Endothelial cell of umbilical vein (primary cell): Measurements from ENCODE around the gene ARHGAP10. TPM values are rescaled to one million over a fixed set of nuclear protein-coding genes. Genes with fewer than 3 reads are reported as not detected.
"Not testable (repeated sequence)": the region's sequence is repeated elsewhere in the genome, so short reads cannot be mapped to it uniquely, and the experiment has no call there.

Source experiments
- BruUV-seq: library from RNA; stranded (reverse); fragments of 400-500 nt; replicated peaks from 2 replicates; lab custom pipeline; 2021; lab: Mats Ljungman, UMichigan
- CTCF ChIA-PET: fragments of 300-600, 350-600 bp; sonication (Branson Sonifier 250); formaldehyde crosslinking; loops from one replicate; lab custom pipeline; 2021; ENCODE audit warnings: antibody characterized with exemption, inconsistent platforms; lab: Charles Lee
- POLR2A ChIA-PET: fragments of 300-600, 350-600 bp; sonication (Branson Sonifier 250); formaldehyde crosslinking; loops from one replicate; lab custom pipeline; 2021; ENCODE audit warnings: antibody characterized with exemption, inconsistent platforms; lab: Charles Lee
- DNase-seq: peaks from one replicate; pipeline ENCODE4 v3.0.0-alpha.2; 2011; ENCODE audit warnings: low read depth, low spot score
- FAIRE-seq: peaks from 2 replicates; lab custom pipeline; 2011; peaks lifted over from hg19 to GRCh38; lab: Jason Lieb, UNC
- H2AFZ ChIP-seq: 2 replicates; pipeline ENCODE4 v1.6.0; 2012; ENCODE audit warnings: low read depth, low read length, control low read depth, inconsistent platforms
- H3K27ac ChIP-seq: 2 replicates; pipeline ENCODE4 v1.5.1; 2011; ENCODE audit warnings: low read depth, mild to moderate bottlenecking, control low read depth, low read length, moderate library complexity; ENCODE audit not compliant: insufficient read depth
- H3K27me3 ChIP-seq, 2 experiments: 2 replicates each; pipeline versions ENCODE4 v1.6.0 to v1.6.1; 2011; ENCODE audit warnings: low read length in 2 of 2, mixed read lengths in 1 of 2; ENCODE audit not compliant: control insufficient read depth in 2 of 2, insufficient read depth in 2 of 2
- H3K36me3 ChIP-seq, 2 experiments: 2 replicates in 1 of 2; 3 replicates in 1 of 2; pipeline ENCODE4 v1.5.1; 2011; ENCODE audit warnings: low read length in 2 of 2, mild to moderate bottlenecking in 1 of 2, moderate library complexity in 1 of 2; ENCODE audit not compliant: control insufficient read depth in 2 of 2, insufficient read depth in 2 of 2; ENCODE audit errors: extremely low read depth in 1 of 2
- H3K4me1 ChIP-seq: 3 replicates; pipeline ENCODE4 v1.5.1; 2011; ENCODE audit warnings: mild to moderate bottlenecking, low read length; ENCODE audit not compliant: control insufficient read depth, insufficient read depth; ENCODE audit errors: extremely low read depth
- H3K4me2 ChIP-seq: 2 replicates; pipeline ENCODE4 v1.6.1; 2011; ENCODE audit warnings: low read length, control low read depth, mixed read lengths; ENCODE audit not compliant: insufficient read depth
- H3K4me3 ChIP-seq, 3 experiments: fragments of 200-600 bp in 1 of 3; sonication (generic), shearing (Covaris generic) in 1 of 3; replicated peaks in 1 of 3; 2 replicates each; pipeline ENCODE4 v1.5.1; 2011 to 2016; ENCODE audit warnings: control low read depth in 3 of 3, low read length in 3 of 3, mild to moderate bottlenecking in 2 of 3, inconsistent platforms in 1 of 3, low read depth in 1 of 3, moderate library complexity in 1 of 3; ENCODE audit not compliant: insufficient read depth in 1 of 3
- H3K79me2 ChIP-seq: 2 replicates; pipeline ENCODE4 v1.6.0; 2012; ENCODE audit warnings: low read length, inconsistent platforms; ENCODE audit not compliant: control insufficient read depth, insufficient read depth
- H3K9ac ChIP-seq: replicated peaks from 2 replicates; pipeline ENCODE3; 2011; ENCODE audit warnings: low read length, control low read depth; ENCODE audit not compliant: insufficient read depth; ENCODE audit errors: extremely low read depth
- H3K9me1 ChIP-seq: replicated peaks from 3 replicates; pipeline ENCODE4 v1.6.0; 2011; ENCODE audit warnings: mild to moderate bottlenecking, low read length; ENCODE audit not compliant: control insufficient read depth, insufficient read depth; ENCODE audit errors: extremely low read depth
- H3K9me3 ChIP-seq: replicated peaks from 2 replicates; pipeline ENCODE4 v1.5.1; 2012; ENCODE audit warnings: low read length, inconsistent platforms; ENCODE audit not compliant: control insufficient read depth, insufficient read depth
- H4K20me1 ChIP-seq: replicated peaks from 2 replicates; pipeline ENCODE3; 2011; ENCODE audit warnings: mild to moderate bottlenecking, low read length; ENCODE audit not compliant: control insufficient read depth, insufficient read depth; ENCODE audit errors: extremely low read depth
- EZH2 ChIP-seq: IDR thresholded peaks from 2 replicates; pipeline ENCODE4 v1.6.1; 2012; ENCODE audit warnings: borderline replicate concordance, low read depth, mild to moderate bottlenecking, moderate library complexity, low read length, inconsistent platforms; ENCODE audit not compliant: severe bottlenecking
- FOS ChIP-seq: IDR thresholded peaks from 2 replicates; pipeline ENCODE4 v1.6.1; 2011; ENCODE audit warnings: mild to moderate bottlenecking, low read length, moderate library complexity, borderline replicate concordance; ENCODE audit not compliant: insufficient read depth
- GATA2 ChIP-seq: IDR thresholded peaks from 2 replicates; pipeline ENCODE4 v1.7.0; 2011; ENCODE audit warnings: low read depth, mild to moderate bottlenecking, moderate library complexity, mixed read lengths, low read length; ENCODE audit not compliant: insufficient read length, insufficient read depth
- JUN ChIP-seq: IDR thresholded peaks from 2 replicates; pipeline ENCODE4 v1.6.1; 2011; ENCODE audit warnings: borderline replicate concordance, low read depth; ENCODE audit not compliant: insufficient read length, insufficient read depth
- MYC ChIP-seq: IDR thresholded peaks from one replicate; pipeline ENCODE4 v1.6.1; 2011; ENCODE audit warnings: mild to moderate bottlenecking, low read depth, low read length
- POLR2A ChIP-seq: IDR thresholded peaks from 2 replicates; pipeline ENCODE4 v1.6.1; 2012; ENCODE audit warnings: low read depth, mild to moderate bottlenecking, control low read depth, low read length
- POLR2AphosphoS5 ChIP-seq: IDR thresholded peaks from 2 replicates; pipeline ENCODE4 v1.6.1; 2012; ENCODE audit warnings: low read depth, mild to moderate bottlenecking, control low read depth, low read length, moderate library complexity; ENCODE audit not compliant: insufficient read depth
- dilution Hi-C: fragments of 300-500 bp; cut with MboI; formaldehyde crosslinking; loops from one replicate; pipeline ENCODE4 v1.15.0; 2019; ENCODE audit warnings: low sequenced_read_pairs; ENCODE audit not compliant: extremely low pct_ligation_motif_present
- intact Hi-C: fragments of 100-400 bp; cut with micrococcal nuclease; formaldehyde crosslinking; loops from one replicate; pipeline ENCODE4 v1.10.0; 2022
- polyA plus RNA-seq, 4 experiments: library from polyadenylated mRNA; depleted of rRNA in 3 of 4; stranded (reverse) in 3 of 4; unstranded in 1 of 4; fragments of >200 nt; gene quantifications; 2 replicates each; pipeline versions ENCODE4 v1.2.1 to v1.2.3, GENCODE V29; 2011 to 2012; ENCODE audit warnings: missing spikeins in 1 of 4
- total RNA-seq: library from RNA; stranded (reverse); gene quantifications from 2 replicates; pipeline ENCODE4 v1.2.3, GENCODE V29; 2021
- TF ChIP-seq, protein P1 (sequence below): IDR thresholded peaks from 2 replicates; pipeline ENCODE4 v1.6.1; 2011; ENCODE audit not compliant: insufficient read depth, insufficient read length
- TF ChIP-seq, protein P2 (sequence below), 2 donors: IDR thresholded peaks; 1 replicate in 1 of 2; 2 replicates in 1 of 2; pipeline ENCODE4 v1.5.1; 2011; ENCODE audit warnings: low read length in 2 of 2, mild to moderate bottlenecking in 2 of 2, moderate library complexity in 2 of 2, control low read depth in 1 of 2, inconsistent platforms in 1 of 2, low read depth in 1 of 2; ENCODE audit not compliant: insufficient read depth in 1 of 2; ENCODE audit errors: extremely low read depth in 1 of 2

Gene ARHGAP10
- total and polyA plus RNA-seq, 2 donors (not counting 3 experiments of a cell fraction or from before 2014, with no cell fraction given): 20.4 to 36.7 TPM

DNA sequence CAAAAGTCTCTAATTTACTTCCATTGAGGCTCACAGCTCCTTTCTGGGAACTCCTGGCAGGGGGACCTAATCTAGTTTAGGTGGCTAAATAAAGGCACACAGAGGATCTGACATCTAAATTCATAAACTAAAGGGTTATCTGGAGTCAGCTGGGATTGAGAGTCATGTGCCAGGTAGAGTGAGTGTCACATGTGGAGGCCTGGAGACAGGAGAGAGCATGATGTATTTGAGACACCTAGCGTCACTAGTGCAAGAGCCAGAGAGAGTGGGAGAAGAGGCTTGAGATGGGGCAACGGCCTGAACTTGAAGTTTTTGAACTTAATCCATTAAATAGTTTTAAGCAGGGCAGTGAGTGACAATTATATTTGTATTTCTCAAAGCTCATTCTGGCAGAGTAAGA lies 152.6 kb downstream of the ARHGAP10 start:
- ChIA-PET POLR2A (no interaction called here), CTCF (interaction anchor here (0.8 to 3.3 kb wide), 2 partner anchors 18 to 122 kb away, joined by 3 to 16 read pairs; no protein-coding TSS in a partner anchor)
- H3K9me1 ChIP-seq: no peaks in the 10 kb centered on the region
- dilution Hi-C loops: no loop called here
- BruUV-seq: no TSS peak
- H3K79me2 ChIP-seq: no peaks in the 10 kb centered on the region
- no peaks in the 10 kb centered on the region for H4K20me1 ChIP-seq
- DNase-seq (no peak), FAIRE-seq (no peak)
- H3K9ac ChIP-seq: no peak overlapping the region
- no peaks in the 10 kb centered on the region for H3K27me3 ChIP-seq
- no peak overlapping the region for H3K4me3 ChIP-seq
- intact Hi-C loops: no loop called here
- H3K4me1 ChIP-seq: no peaks in the 10 kb centered on the region
- no peak overlapping the region for H2AFZ ChIP-seq
- peaks cover 0 to 4% of the 10 kb centered on the region in 2 experiments for H3K36me3 ChIP-seq
- H3K4me2 ChIP-seq: no peak overlapping the region
- H3K9me3 ChIP-seq: no peaks in the 10 kb centered on the region
- H3K27ac ChIP-seq: no peak overlapping the region
- no peak for TF ChIP-seq EZH2
- no peak for TF ChIP-seq JUN
- TF ChIP-seq FOS: no peak
- no peak for TF ChIP-seq POLR2A
- TF ChIP-seq, protein P1, sequence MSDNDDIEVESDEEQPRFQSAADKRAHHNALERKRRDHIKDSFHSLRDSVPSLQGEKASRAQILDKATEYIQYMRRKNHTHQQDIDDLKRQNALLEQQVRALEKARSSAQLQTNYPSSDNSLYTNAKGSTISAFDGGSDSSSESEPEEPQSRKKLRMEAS: no peak
- no peak for TF ChIP-seq MYC
- TF ChIP-seq, protein P2, sequence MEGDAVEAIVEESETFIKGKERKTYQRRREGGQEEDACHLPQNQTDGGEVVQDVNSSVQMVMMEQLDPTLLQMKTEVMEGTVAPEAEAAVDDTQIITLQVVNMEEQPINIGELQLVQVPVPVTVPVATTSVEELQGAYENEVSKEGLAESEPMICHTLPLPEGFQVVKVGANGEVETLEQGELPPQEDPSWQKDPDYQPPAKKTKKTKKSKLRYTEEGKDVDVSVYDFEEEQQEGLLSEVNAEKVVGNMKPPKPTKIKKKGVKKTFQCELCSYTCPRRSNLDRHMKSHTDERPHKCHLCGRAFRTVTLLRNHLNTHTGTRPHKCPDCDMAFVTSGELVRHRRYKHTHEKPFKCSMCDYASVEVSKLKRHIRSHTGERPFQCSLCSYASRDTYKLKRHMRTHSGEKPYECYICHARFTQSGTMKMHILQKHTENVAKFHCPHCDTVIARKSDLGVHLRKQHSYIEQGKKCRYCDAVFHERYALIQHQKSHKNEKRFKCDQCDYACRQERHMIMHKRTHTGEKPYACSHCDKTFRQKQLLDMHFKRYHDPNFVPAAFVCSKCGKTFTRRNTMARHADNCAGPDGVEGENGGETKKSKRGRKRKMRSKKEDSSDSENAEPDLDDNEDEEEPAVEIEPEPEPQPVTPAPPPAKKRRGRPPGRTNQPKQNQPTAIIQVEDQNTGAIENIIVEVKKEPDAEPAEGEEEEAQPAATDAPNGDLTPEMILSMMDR (IDR thresholded peaks at IDR 0.05; ENCODE audit: extremely low read depth in 1 of 2, insufficient read depth in 1 of 2, low read depth in 1 of 2, low read length in 2 of 2): no peak
- no peak for TF ChIP-seq POLR2AphosphoS5
- no peak for TF ChIP-seq GATA2

DNA sequence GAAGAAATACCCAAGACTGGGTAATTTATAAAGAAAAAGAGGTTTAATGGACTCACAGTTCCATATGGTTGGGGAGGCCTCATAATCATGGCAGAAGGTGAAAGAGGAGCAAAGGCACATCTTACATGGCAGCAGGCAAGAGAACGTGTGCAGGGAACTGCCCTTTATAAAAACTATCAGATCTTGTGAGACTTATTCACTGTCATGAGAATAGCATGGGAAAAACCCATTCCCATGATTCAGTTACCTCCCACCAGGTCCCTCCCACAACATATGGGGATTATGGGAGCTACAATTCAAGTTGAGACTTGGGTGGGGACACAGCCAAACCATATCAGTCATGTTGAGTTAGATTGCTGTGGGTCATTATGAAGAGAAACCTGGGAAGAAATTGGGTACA lies 153.3 kb downstream of the ARHGAP10 start:
- H3K9me1 ChIP-seq, dilution Hi-C loops, DNase-seq, H3K4me2 ChIP-seq, POLR2A ChIA-PET, BruUV-seq, intact Hi-C loops, H3K4me3 ChIP-seq, H3K36me3 ChIP-seq, H3K9ac ChIP-seq, H3K27ac ChIP-seq, H2AFZ ChIP-seq, H3K4me1 ChIP-seq, H3K27me3 ChIP-seq, H4K20me1 ChIP-seq, H3K79me2 ChIP-seq, H3K9me3 ChIP-seq, FAIRE-seq, CTCF ChIA-PET: not testable (repeated sequence)
